ENCODE results near the gene GATA6.

The GATA6 gene

DNA sequence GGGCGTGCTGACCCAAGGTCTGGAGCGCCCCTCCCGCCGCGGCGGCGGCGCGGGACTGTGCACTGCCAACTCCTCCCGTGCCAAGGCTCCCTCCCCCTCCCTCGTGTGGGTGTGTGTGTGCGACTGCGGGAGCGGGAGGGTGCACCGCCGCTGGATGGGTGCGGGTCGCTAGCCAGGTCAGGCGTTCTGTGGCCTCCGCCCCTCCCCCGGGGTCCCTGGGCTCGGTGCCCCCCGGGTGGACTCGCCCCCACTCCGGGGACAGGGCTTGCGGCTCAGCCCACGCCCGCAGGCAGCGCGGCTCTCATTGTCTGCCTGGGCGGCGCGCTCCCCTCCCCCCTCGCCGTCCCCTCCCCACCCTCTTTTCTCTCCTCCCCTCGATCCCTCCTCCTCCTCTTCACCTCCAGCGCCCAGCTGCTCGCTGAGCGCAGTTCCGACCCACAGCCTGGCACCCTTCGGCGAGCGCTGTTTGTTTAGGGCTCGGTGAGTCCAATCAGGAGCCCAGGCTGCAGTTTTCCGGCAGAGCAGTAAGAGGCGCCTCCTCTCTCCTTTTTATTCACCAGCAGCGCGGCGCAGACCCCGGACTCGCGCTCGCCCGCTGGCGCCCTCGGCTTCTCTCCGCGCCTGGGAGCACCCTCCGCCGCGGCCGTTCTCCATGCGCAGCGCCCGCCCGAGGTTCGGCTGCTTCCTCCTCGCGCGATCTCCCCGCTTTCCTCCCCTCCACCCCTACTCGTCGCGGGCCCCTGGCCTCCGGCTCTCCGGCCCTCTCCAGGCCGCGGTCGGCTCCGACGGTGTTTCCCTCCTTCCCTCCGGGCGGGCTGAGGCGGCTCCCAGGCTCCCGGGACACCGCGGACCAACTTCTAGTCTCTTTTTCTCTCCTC is at the start of gene GATA6:
GATA6 (plus strand) TSS at position 579 of the 878 bp plus-strand sequence. CDS start 1,556 bp downstream, outside the sequence.
- in situ Hi-C loops (cut with MboI; ENCODE audit: low sequenced_read_pairs, unreplicated experiment): no loop called here
- TF ChIP-seq, protein P1, sequence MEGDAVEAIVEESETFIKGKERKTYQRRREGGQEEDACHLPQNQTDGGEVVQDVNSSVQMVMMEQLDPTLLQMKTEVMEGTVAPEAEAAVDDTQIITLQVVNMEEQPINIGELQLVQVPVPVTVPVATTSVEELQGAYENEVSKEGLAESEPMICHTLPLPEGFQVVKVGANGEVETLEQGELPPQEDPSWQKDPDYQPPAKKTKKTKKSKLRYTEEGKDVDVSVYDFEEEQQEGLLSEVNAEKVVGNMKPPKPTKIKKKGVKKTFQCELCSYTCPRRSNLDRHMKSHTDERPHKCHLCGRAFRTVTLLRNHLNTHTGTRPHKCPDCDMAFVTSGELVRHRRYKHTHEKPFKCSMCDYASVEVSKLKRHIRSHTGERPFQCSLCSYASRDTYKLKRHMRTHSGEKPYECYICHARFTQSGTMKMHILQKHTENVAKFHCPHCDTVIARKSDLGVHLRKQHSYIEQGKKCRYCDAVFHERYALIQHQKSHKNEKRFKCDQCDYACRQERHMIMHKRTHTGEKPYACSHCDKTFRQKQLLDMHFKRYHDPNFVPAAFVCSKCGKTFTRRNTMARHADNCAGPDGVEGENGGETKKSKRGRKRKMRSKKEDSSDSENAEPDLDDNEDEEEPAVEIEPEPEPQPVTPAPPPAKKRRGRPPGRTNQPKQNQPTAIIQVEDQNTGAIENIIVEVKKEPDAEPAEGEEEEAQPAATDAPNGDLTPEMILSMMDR (IDR thresholded peaks at IDR 0.05; ENCODE audit: borderline replicate concordance, control extremely low read depth, extremely low read depth, insufficient read depth, missing control alignments): peak; percentile 18

DNA sequence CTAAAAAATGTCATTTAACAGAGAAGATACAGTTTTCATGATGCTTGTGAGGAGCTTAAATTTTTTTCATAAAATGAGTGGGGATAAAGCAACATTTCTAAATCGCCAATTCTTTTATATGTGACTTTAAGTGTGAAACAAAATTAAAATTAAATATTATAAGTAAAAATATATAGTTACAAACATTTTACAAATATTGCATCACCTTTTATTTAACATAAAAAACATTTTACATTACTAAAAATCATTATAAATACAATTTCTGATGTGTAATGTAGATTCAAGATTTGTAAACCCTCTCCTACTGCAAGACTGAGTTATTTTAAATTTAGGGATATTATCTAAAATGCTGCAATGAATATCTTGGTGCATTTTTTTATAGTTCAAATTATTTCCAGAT is 44.4 kb upstream of the GATA6 start:
- DNase-seq (ENCODE audit: low spot score): no peak
- in situ Hi-C loops (cut with MboI; ENCODE audit: low sequenced_read_pairs, unreplicated experiment): no loop called here
- TF ChIP-seq, protein P1 (IDR thresholded peaks at IDR 0.05; ENCODE audit: borderline replicate concordance, control extremely low read depth, extremely low read depth, insufficient read depth, missing control alignments): no peak

More for the DNA sequence above, at the start of gene GATA6:
- DNase-seq (ENCODE audit: low spot score): peak; percentile 76

DNA sequence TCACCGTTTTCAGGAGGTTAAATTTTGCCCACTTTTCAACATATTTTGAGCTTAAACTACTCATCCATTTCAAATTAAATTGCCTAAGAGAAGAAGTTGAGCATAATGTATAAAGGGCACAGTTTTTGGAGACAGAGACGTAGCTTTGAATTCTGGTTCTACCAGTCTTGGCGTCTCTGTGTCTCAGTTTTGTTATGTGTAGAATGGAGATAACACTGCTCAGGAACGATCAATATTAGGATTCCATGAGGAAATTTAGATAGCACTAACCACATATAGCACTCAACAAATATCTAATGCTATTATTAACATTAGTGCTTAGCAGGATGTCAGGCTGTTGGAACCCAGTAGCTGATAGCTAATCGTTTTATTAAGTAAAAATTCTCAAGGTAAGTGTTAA is 40.4 kb upstream of the GATA6 start:
- in situ Hi-C loops (cut with MboI; ENCODE audit: low sequenced_read_pairs, unreplicated experiment): no loop called here
- no peak for DNase-seq (ENCODE audit: low spot score)

DNA sequence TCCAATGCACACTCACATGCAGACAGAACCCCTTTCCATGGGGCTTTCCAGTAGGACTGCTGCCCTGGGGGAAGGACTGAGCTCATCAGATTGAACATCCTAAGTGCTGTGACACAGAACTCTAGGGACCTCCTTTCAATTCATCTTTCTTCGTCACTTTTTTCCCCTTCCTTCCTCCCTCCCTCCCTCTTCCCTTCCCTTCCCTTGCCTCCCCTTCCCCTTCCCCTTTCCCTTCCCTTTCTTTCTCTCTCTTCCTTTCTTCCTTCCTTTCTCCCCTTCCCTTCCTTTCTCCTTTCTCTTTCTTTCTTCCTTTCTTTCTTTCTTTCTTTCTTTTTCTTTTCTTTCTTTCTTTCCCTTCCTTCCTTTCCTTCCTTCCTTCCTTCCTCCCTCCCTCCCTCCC is 39.6 kb upstream of the GATA6 start:
- no peak for DNase-seq (ENCODE audit: low spot score)
- in situ Hi-C loops (cut with MboI; ENCODE audit: low sequenced_read_pairs, unreplicated experiment): no loop called here
- TF ChIP-seq, protein P1 (IDR thresholded peaks at IDR 0.05; ENCODE audit: borderline replicate concordance, control extremely low read depth, extremely low read depth, insufficient read depth, missing control alignments): no peak

More for the DNA sequence above, 40.4 kb upstream of the GATA6 start:
- TF ChIP-seq, protein P1 (IDR thresholded peaks at IDR 0.05; ENCODE audit: borderline replicate concordance, control extremely low read depth, extremely low read depth, insufficient read depth, missing control alignments): no peak

DNA sequence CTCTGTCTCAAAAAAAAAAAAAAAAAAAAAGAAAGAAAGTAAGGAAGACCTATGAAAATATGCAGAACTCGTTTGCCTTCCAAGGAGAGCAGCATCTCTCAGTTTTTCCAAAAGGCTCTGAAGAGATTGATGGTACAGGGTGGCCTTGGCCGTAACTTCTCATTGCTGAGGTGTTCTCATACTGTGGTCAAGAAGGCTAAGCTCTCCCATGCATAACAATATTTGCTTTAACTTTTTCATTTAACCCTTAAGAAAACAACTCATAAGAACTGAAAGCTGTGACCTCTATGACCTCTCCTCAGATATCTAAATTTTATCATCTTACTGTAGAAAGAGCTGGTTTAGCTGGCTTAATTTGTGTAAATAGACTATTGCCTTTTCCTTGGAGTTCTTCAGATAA is 37.1 kb upstream of the GATA6 start:
- in situ Hi-C loops (cut with MboI; ENCODE audit: low sequenced_read_pairs, unreplicated experiment): no loop called here
- DNase-seq (ENCODE audit: low spot score): no peak
- TF ChIP-seq, protein P1 (IDR thresholded peaks at IDR 0.05; ENCODE audit: borderline replicate concordance, control extremely low read depth, extremely low read depth, insufficient read depth, missing control alignments): no peak

DNA sequence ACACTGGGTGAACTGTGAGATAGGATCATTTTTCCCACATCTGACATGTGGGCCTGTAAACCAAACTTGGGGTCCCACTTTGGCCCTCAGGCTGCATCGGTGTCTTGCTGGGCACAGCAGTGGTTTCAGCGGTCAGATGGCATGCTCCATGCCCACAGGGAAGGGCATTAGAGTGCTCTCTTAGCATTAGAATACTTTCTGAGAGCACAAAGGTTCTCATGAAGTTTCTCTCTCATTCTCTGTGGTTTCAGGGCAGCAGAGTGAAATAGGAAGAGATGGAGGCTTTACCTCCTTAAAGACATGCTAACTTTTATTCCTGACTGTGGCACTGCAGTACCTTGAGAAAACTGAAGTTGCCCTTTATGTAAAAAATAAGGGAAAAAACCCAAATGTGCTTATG is 36.6 kb upstream of the GATA6 start:
- no peak for DNase-seq (ENCODE audit: low spot score)
- in situ Hi-C loops (cut with MboI; ENCODE audit: low sequenced_read_pairs, unreplicated experiment): no loop called here
- TF ChIP-seq, protein P1 (IDR thresholded peaks at IDR 0.05; ENCODE audit: borderline replicate concordance, control extremely low read depth, extremely low read depth, insufficient read depth, missing control alignments): no peak

Data from GM13976 (cell line).